Testis (tissue), 2 donors: ENCODE data around the gene RASD1.

Experiments used
- CTCF ChIP-seq, 3 experiments: fragments of 450-650 bp in 2 of 3; fragments of 200-600 bp in 1 of 3; sonication (generic) in 1 of 3; IDR thresholded peaks; one replicate each; pipeline ENCODE4 v1.5.1; 2016 to 2019; ENCODE audit warnings: antibody characterized with exemption in 3 of 3, mild to moderate bottlenecking in 2 of 3, moderate library complexity in 1 of 3
- POLR2A ChIP-seq: fragments of 450-650 bp; IDR thresholded peaks from one replicate; pipeline ENCODE4 v1.6.1; 2017; ENCODE audit warnings: antibody characterized with exemption, mild to moderate bottlenecking, moderate library complexity

DNA sequence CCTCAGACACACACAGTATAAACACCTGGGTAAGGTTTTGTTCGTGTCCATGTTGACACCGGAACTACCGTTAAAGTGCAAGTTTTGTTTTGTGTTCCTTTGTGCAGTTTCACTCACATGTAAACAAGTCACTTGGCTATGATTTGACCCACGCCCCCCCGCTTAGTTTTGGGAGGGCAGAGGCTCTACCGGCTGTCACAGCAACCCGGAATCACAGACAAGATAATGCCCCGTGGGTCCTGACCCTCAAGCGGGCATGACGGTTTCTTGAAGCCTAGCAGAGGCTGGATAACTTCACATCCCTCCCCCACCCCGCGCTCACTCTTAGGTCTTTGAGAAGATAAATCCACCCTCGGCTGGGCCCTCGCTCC is 1.7 kb downstream of the RASD1 start:
- TF ChIP-seq CTCF (IDR thresholded peaks at IDR 0.05) = no peak
- TF ChIP-seq POLR2A = no peak
